ENCODE measurements around the gene PASK. TPM values are rescaled to one million over a fixed set of nuclear protein-coding genes. Genes with fewer than 3 reads are reported as not detected.
"Not testable (repeated sequence)": the region's sequence is repeated elsewhere in the genome, so short reads cannot be mapped to it uniquely, and the experiment has no call there.

The PASK gene
- total RNA-seq = 64.2 and 71.3 TPM in 2 replicates
- long read RNA-seq, full-length matches to known transcripts = 18 of 34 reads
- long read RNA-seq, partial matches to known transcripts = 14 of 34 reads
- long read RNA-seq, other reads (novel, unspliced or antisense) = 2 of 34 reads

DNA sequence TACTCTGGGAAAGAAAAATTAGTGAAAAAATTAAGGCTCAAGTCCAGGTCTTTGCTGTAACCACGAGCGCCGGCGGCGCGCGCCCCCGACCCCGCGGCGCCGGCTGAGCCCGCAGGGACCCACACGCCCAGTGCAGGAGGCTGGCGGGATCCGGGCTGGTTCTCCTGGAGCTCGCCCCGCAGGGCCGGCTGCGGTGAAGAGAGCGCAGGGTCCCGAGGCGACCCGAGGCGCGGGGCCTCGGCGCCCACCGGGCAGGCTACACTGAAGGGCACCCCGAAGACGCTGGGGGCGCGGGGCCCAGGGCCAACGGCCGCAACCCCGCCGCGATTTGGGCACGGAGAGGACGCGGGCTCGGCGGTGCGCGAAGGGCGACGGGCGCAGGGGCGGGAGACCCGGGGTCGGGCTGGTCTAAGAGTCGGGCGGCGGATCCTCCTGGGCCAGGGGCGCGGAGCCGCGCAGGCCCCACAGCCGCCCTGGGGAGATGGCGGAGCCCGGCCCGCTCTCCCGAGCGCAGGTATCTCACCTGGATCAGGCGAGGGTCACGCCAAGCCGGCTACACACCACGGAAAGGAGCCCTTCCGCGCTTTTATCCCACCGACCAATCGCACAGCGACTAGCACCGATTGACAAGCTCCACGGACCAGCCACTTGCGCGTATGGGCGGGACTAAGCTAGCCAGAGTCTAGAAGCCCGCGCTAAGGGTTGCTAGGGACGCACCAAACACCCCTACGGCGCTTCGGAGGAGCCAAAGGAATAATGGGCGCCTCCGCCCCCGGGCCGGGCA, at the start of gene PASK:
TSS of gene PASK (minus strand) at position 582 of the 784 bp plus-strand sequence. CDS start 6,440 bp downstream, outside the sequence.
- H3K4me1 Mint-ChIP-seq = peaks cover 45% of the 10 kb centered on the region
- H3K27ac Mint-ChIP-seq (ENCODE audit: unreplicated experiment) = peak within 1 kb of the TSS; percentile 60
- H3K4me3 Mint-ChIP-seq = peak within 1 kb of the TSS; percentile 97
- TF ChIP-seq, protein P1, sequence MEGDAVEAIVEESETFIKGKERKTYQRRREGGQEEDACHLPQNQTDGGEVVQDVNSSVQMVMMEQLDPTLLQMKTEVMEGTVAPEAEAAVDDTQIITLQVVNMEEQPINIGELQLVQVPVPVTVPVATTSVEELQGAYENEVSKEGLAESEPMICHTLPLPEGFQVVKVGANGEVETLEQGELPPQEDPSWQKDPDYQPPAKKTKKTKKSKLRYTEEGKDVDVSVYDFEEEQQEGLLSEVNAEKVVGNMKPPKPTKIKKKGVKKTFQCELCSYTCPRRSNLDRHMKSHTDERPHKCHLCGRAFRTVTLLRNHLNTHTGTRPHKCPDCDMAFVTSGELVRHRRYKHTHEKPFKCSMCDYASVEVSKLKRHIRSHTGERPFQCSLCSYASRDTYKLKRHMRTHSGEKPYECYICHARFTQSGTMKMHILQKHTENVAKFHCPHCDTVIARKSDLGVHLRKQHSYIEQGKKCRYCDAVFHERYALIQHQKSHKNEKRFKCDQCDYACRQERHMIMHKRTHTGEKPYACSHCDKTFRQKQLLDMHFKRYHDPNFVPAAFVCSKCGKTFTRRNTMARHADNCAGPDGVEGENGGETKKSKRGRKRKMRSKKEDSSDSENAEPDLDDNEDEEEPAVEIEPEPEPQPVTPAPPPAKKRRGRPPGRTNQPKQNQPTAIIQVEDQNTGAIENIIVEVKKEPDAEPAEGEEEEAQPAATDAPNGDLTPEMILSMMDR (conservative IDR thresholded peaks at IDR 0.05) = no peak
- no peaks in the 10 kb centered on the region for H3K36me3 Mint-ChIP-seq (ENCODE audit: low read depth)
- H3K9me3 Mint-ChIP-seq = no peaks in the 10 kb centered on the region
- peak; percentile 83 for DNase-seq (ENCODE audit: low read depth, low spot score)
- no peaks in the 10 kb centered on the region for H3K27me3 Mint-ChIP-seq (ENCODE audit: low read depth)

- Mint-ChIP-seq H3K27ac (ENCODE audit: unreplicated experiment) (no peak overlapping the region), H3K4me3 (no peak overlapping the region), H3K9me3 (no peaks in the 10 kb centered on the region), H3K36me3 (ENCODE audit: low read depth) (no peaks in the 10 kb centered on the region), H3K4me1 (peaks cover 4% of the 10 kb centered on the region), H3K27me3 (ENCODE audit: low read depth) (no peaks in the 10 kb centered on the region)
- TF ChIP-seq, protein P1 (conservative IDR thresholded peaks at IDR 0.05) = no peak
- DNase-seq (ENCODE audit: low read depth, low spot score) = no peak
Measured at GRCh38 chr2:241198381-241199279, 49.4 kb upstream of the PASK start.

DNA sequence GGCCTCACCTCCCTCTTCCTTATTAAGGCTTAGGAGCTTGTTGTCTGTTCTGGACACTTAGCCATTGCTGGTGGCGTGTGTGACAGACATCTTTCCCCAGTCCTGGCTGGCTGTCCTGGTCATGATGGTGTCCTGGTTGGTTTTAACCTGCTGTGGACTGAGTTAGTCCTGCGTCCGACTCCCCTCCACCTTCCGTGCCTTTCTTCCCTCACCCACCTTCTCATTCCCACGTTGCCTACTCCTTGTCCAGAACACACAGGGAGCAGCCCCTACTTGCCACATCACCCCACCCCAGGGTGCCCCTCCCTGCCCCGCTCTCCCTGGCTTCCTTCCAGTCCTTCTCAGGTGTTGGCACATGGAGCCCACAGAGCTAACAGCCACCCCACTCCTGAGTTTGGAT, 48.7 kb upstream of the PASK start:
- Mint-ChIP-seq H3K36me3 (ENCODE audit: low read depth) (no peaks in the 10 kb centered on the region), H3K9me3 (no peaks in the 10 kb centered on the region), H3K4me1 (peaks cover 4% of the 10 kb centered on the region), H3K27ac (ENCODE audit: unreplicated experiment) (no peak overlapping the region), H3K4me3 (no peak overlapping the region), H3K27me3 (ENCODE audit: low read depth) (no peaks in the 10 kb centered on the region)
- TF ChIP-seq, protein P1 (conservative IDR thresholded peaks at IDR 0.05) = no peak
- DNase-seq (ENCODE audit: low read depth, low spot score) = no peak

DNA sequence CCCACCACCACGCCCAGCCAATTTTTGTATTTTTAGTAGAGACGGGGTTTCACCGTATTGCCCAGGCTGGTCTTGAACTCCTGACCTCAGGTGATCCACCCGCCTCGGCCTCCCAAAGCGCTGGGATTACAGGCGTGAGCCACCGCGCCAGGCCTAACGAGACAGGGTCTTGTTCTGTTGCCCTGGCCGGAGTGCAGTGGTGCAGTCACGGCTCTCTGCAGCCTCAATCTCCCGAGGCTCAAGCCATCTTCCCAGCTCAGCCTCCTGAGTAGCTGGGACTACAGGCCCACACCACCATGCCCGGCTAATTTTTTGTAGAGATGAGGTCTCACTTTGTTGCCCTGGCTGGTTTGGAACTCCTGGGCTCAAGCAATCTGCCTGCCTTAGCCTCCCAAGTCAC, 48.0 kb upstream of the PASK start:
- not testable (repeated sequence) for H3K27me3 Mint-ChIP-seq (ENCODE audit: low read depth); H3K4me1 Mint-ChIP-seq; H3K9me3 Mint-ChIP-seq; DNase-seq (ENCODE audit: low read depth, low spot score); H3K36me3 Mint-ChIP-seq (ENCODE audit: low read depth); H3K4me3 Mint-ChIP-seq; H3K27ac Mint-ChIP-seq (ENCODE audit: unreplicated experiment)

- Mint-ChIP-seq H3K27me3 (ENCODE audit: low read depth) (no peaks in the 10 kb centered on the region), H3K27ac (ENCODE audit: unreplicated experiment) (no peak overlapping the region), H3K4me1 (peaks cover 4% of the 10 kb centered on the region), H3K4me3 (no peak overlapping the region), H3K9me3 (no peaks in the 10 kb centered on the region), H3K36me3 (ENCODE audit: low read depth) (no peaks in the 10 kb centered on the region)
- TF ChIP-seq, protein P1 (conservative IDR thresholded peaks at IDR 0.05) = no peak
- no peak for DNase-seq (ENCODE audit: low read depth, low spot score)
Measured at GRCh38 chr2:241195506-241196130, 46.3 kb upstream of the PASK start.
